ENCODE data around the gene AGTRAP. TPM values are rescaled to one million over a fixed set of nuclear protein-coding genes. Genes with fewer than 3 reads are reported as not detected.
A peak's percentile ranks its signal among the peaks of the same experiment; 100 is the strongest.

The AGTRAP gene
- polyA plus RNA-seq, 3 donors from 2014 or later: 319 to 591 (median 324) TPM

DNA sequence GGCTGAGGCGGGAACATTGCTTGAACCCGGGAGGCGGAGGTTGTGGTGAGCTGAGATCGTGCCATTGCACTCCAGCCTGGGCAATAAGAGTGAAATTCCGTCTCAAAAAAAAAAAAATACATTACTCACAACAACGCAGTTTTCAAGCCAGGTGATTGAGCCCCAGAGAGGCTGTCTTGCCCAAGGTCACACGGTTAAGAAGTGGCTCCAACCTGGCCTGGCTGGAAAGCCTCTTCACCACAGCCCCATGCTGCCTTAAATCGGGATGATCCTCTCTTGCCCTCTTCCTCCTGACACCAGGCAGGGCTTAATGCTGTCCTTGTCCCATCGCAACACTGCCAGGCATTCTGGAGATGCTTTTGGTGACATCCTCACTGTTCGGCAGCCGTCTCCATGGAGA, 22.8 kb upstream of the AGTRAP start:
- H3K36me3 Mint-ChIP-seq: no peaks in the 10 kb centered on the region
- no peak overlapping the region for H3K4me3 Mint-ChIP-seq
- DNase-seq: no peak
- no peak overlapping the region for H3K27ac Mint-ChIP-seq
- H3K27me3 Mint-ChIP-seq (ENCODE audit: low read depth in 3 of 3): no peaks in the 10 kb centered on the region
- H3K9me3 Mint-ChIP-seq: no peaks in the 10 kb centered on the region
- H3K4me1 Mint-ChIP-seq: peaks cover 0 to 2% of the 10 kb centered on the region in 2 donors

DNA sequence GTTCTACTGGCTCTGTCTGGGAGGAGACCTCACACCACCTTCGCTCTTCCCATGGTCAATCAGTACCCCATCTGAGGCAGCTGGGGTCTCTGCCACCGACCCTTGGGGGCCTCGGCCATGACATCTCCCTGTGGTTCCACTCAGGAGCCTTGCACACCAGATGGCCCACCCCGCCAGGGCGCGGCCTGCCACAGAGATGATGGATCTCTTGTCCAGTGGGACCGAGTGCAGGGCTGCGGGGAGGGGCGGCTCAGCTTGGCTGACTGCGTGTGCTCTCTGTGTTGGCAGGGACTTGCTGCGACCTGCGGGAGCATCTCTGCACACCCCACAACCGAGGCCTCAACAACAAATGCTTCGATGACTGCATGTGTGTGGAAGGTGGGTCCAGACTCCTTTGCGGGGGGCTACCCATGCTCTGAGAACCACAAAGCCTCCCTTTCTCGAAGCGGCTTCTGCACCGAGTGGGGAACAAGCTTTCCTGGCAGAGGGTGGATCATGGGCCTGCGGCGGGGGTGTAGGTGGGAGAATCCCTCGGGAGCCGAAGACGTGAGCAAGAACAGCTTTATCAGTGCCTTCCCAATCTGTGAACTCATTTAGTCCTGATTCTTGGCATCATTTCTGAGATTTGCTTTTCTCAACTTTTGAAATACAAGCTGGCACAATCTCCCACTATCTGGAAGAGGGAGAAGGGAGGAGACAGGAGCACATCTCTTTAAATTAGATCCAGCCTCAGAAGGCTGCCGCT, 20.9 kb upstream of the AGTRAP start:
- peaks cover 16 to 17% of the 10 kb centered on the region in 2 donors for H3K4me1 Mint-ChIP-seq
- no peak for DNase-seq
- H3K27me3 Mint-ChIP-seq (ENCODE audit: low read depth in 3 of 3): peaks cover 0 to 4% (median 4%) of the 10 kb centered on the region in 3 donors
- H3K4me3 Mint-ChIP-seq: no peak overlapping the region
- no peaks in the 10 kb centered on the region for H3K36me3 Mint-ChIP-seq
- H3K9me3 Mint-ChIP-seq: no peaks in the 10 kb centered on the region
- no peak overlapping the region for H3K27ac Mint-ChIP-seq

DNA sequence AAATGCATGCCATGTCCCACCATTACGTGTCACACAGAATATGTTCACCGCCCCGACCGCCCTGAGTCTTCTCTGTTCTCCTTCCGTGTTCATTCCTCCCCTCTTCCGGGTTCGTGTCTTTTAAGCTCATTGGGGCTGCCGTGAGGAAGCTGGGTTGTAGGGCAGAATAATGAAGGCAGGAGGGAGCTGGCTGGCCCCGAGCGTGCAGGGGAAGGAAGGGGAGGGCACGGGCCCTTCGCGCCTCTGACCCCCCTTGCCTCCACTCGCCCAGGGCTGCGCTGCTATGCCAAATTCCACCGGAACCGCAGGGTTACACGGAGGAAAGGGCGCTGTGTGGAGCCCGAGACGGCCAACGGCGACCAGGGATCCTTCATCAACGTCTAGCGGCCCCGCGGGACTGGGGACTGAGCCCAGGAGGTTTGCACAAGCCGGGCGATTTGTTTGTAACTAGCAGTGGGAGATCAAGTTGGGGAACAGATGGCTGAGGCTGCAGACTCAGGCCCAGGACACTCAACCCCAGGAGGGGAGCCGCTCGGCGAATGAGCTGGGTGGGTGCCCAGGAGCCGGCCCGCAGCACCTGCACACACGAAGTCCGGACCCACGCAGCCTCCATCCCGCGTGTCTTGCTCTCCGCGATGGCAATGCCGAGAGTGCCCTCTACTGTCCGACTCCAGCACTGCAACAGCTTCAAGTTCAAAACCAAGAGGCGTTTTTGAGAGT, 16.5 kb upstream of the AGTRAP start:
- DNase-seq: peak; percentile 83 to 87 (median 85)
- Mint-ChIP-seq H3K36me3 (no peaks in the 10 kb centered on the region), H3K27me3 (ENCODE audit: low read depth in 3 of 3) (peaks cover 0 to 4% (median 4%) of the 10 kb centered on the region in 3 donors), H3K4me3 (peak overlapping the region; percentile 79 to 88 (median 81)), H3K27ac (peak overlapping the region; percentile 91 to 98 (median 95)), H3K9me3 (no peaks in the 10 kb centered on the region), H3K4me1 (peaks cover 18 to 25% of the 10 kb centered on the region in 2 donors)

DNA sequence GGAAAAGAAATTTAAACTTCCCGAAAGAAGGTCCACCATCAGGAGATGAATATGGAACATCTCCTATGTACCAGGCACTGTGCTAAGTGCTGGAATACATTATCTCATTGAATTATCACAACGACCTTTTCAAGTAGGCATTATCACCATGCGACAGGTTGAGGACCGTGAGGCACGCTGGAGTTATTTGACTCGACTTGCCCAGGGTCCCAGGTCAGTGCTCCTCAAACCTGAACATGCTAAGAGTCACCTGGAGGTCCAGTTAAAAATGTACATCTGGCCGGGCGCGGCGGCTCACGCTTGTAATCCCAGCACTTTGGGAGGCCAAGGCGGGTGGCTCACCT, 15.9 kb upstream of the AGTRAP start:
- Mint-ChIP-seq H3K9me3 (no peaks in the 10 kb centered on the region), H3K27me3 (ENCODE audit: low read depth in 3 of 3) (peaks cover 0 to 4% (median 4%) of the 10 kb centered on the region in 3 donors), H3K4me3 (peak overlapping the region; percentile 79 to 88 (median 81)), H3K4me1 (peaks cover 18 to 29% of the 10 kb centered on the region in 2 donors), H3K27ac (peak overlapping the region; percentile 91 to 98 (median 95)), H3K36me3 (no peaks in the 10 kb centered on the region)
- DNase-seq: no peak

DNA sequence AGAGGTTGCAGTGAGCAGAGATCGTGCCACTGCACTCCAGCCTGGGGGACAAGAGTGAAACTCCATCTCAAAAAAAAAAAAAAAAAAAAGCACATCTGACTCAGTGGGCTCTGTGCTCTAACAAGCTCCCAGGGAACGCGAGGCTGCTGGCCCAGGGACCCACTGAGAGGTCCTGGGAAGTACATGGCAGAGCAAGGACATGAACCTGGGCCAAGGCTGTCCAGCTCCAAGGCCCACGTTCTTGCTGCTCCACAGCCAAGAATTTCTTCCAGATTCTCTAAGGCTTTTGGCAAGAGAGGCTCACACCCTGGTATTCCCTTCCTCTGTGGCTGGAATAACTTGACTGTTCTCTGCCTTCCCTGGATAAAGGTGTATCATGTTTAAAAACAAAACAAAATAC, 15.4 kb upstream of the AGTRAP start:
- H3K4me3 Mint-ChIP-seq: peak overlapping the region in 2 of 5 donors; percentile 7 to 79
- peaks cover 18 to 34% of the 10 kb centered on the region in 2 donors for H3K4me1 Mint-ChIP-seq
- H3K27me3 Mint-ChIP-seq (ENCODE audit: low read depth in 3 of 3): peaks cover 2 to 5% (median 4%) of the 10 kb centered on the region in 3 donors
- no peak overlapping the region for H3K27ac Mint-ChIP-seq
- no peak for DNase-seq
- H3K36me3 Mint-ChIP-seq: no peaks in the 10 kb centered on the region
- no peaks in the 10 kb centered on the region for H3K9me3 Mint-ChIP-seq

DNA sequence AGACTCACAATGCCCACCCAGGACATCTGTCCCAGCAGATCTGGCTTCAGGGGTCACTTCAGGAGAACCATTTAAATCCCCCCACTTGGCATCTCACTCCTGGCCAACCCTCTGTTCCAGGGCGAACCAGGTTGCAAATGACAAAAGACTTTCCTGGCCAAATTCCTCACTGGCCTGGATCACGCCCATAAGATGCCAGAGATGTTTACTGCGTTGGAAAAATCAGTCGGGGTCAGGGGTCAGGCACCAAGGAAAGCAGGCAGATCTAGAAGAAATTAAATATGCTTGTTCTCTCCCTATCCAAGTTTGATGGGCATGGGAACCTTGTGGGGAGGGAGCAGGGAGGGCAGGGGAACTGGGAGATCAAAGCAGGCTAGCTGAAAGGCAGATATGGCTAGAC, 14.6 kb upstream of the AGTRAP start:
- Mint-ChIP-seq H3K27me3 (ENCODE audit: low read depth in 3 of 3) (peaks cover 2 to 5% (median 4%) of the 10 kb centered on the region in 3 donors), H3K27ac (peak overlapping the region in 1 of 6 donors; percentile 49), H3K4me1 (peaks cover 18 to 37% of the 10 kb centered on the region in 2 donors), H3K36me3 (no peaks in the 10 kb centered on the region), H3K4me3 (no peak overlapping the region), H3K9me3 (no peaks in the 10 kb centered on the region)
- DNase-seq: no peak

DNA sequence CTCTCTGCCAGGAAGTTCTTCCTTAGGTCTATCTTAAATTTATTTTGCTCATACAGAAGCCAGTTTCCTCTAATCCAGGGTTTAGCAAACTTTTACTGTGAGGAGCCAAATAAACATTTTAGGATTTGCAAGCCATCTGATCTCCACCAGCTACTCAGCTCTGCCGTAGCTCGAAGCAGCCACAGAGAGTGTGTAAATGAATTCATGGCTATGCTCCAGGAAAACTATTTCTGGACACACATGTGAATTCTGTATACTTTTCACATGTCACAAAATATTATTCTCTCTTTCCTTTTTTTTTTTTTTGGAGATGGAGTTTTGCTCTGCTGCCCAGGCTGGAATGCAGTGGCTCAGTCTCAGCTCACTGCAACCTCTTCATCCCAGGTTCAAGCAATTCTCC, 13.4 kb upstream of the AGTRAP start:
- Mint-ChIP-seq H3K27me3 (ENCODE audit: low read depth in 3 of 3) (peaks cover 2 to 5% (median 4%) of the 10 kb centered on the region in 3 donors), H3K4me3 (no peak overlapping the region), H3K9me3 (no peaks in the 10 kb centered on the region), H3K36me3 (no peaks in the 10 kb centered on the region), H3K27ac (no peak overlapping the region), H3K4me1 (peaks cover 18 to 38% of the 10 kb centered on the region in 2 donors)
- no peak for DNase-seq

DNA sequence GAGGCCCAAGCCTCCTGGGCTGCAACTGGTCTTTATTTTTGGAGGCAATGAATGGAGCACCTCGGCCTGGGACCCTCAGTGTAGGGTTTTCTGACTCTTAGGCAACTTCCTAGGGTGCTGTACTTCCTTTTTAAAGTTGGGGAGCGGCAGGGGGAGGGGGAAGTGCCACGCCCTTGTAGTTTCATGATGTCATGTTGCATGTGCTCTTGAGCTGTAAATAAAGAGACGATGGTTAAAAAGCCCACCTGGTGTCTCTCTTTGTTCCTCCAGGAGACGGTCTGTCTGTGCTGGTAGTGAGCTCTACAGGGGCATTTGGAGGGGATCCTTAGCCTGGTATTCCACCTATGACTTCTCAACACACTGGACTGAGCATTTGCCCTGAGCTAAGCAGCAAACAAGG, 10.3 kb upstream of the AGTRAP start:
- H3K36me3 Mint-ChIP-seq: no peaks in the 10 kb centered on the region
- H3K4me1 Mint-ChIP-seq: peaks cover 18 to 46% of the 10 kb centered on the region in 2 donors
- peaks cover 2 to 9% (median 3%) of the 10 kb centered on the region in 3 donors for H3K27me3 Mint-ChIP-seq (ENCODE audit: low read depth in 3 of 3)
- H3K4me3 Mint-ChIP-seq: no peak overlapping the region
- no peak for DNase-seq
- H3K9me3 Mint-ChIP-seq: no peaks in the 10 kb centered on the region
- no peak overlapping the region for H3K27ac Mint-ChIP-seq

DNA sequence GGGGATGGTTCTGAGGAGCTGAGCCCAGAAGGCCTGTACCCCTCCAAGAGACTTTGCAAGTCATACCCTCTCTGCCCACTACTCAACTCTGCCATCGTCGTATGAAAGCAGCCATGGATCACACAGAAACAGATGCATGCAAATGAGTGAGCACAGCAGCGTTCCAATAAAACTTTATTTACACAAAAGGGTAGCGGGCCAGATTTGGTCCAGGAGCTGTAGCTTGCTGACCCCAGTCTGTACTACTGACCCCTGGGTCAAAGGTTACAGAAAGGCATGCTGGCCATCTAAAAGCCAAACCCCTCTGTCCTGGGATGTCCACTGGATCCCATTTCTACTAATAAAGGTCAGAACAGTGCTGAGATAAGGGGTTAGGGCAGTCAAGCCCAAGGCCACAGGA, 8.8 kb upstream of the AGTRAP start:
- peaks cover 2 to 9% (median 3%) of the 10 kb centered on the region in 3 donors for H3K27me3 Mint-ChIP-seq (ENCODE audit: low read depth in 3 of 3)
- DNase-seq: no peak
- H3K36me3 Mint-ChIP-seq: no peaks in the 10 kb centered on the region
- H3K4me3 Mint-ChIP-seq: no peak overlapping the region
- H3K4me1 Mint-ChIP-seq: peaks cover 31 to 58% of the 10 kb centered on the region in 2 donors
- no peak overlapping the region for H3K27ac Mint-ChIP-seq
- no peaks in the 10 kb centered on the region for H3K9me3 Mint-ChIP-seq

DNA sequence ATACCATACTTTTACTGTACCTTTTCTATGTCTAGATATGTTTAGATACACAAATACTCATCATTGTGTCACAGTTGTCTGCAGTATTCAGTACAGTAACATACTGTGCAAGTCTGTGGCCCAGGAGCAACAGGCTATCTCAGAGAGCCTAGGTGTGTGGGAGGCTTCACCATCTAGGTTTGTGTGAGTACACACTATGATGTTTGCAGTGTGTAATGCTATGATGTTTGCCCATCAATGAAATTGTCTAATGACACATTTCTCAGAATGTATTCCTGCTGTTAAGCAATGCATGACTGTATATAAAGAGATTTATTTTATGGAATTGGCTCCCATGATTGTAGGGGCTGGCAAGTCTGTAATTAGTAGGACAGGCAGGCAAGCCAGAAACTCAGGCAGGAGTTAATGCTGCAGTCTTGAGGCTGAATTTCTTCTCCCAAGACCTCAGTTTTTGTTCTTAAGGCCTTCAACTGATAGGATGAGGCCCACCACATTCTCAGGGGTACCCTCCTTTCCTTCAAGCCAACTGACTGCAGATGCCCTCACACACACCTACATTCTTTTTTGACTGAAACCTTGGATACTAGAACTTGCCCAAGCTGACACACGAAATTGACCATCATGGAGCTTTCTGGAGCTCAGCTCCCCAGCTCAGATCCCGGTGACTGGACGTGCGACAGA, 7.7 kb upstream of the AGTRAP start:
- no peaks in the 10 kb centered on the region for H3K9me3 Mint-ChIP-seq
- peak overlapping the region in 2 of 5 donors; percentile 3 to 6 for H3K4me3 Mint-ChIP-seq
- H3K27ac Mint-ChIP-seq: no peak overlapping the region
- DNase-seq: no peak
- peaks cover 43 to 69% of the 10 kb centered on the region in 2 donors for H3K4me1 Mint-ChIP-seq
- H3K27me3 Mint-ChIP-seq (ENCODE audit: low read depth in 3 of 3): peaks cover 2 to 9% (median 3%) of the 10 kb centered on the region in 3 donors
- H3K36me3 Mint-ChIP-seq: no peaks in the 10 kb centered on the region

DNA sequence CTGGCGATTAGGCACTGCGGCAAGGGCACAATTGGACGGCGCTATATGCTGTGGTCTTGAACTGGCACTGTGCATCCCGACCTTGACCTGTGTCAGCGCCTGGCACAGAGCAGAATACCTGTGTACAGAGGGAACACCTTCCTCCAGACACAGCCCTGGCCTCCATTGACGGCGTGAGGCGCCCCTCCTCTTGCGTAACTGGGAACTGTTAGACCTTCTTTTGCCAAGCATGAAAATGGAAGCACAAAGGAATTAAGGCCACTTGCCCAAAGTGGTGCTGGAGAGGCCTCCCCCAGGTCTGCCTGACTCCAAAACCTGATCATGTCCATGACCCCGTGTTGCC, 6.8 kb upstream of the AGTRAP start:
- H3K4me3 Mint-ChIP-seq: peak overlapping the region in 4 of 5 donors; percentile 8 to 94 (median 86)
- no peak for DNase-seq
- H3K36me3 Mint-ChIP-seq: no peaks in the 10 kb centered on the region
- H3K27ac Mint-ChIP-seq: peak overlapping the region; percentile 84 to 97 (median 95)
- no peaks in the 10 kb centered on the region for H3K9me3 Mint-ChIP-seq
- peaks cover 3 to 9% (median 4%) of the 10 kb centered on the region in 3 donors for H3K27me3 Mint-ChIP-seq (ENCODE audit: low read depth in 3 of 3)
- peaks cover 44 to 75% of the 10 kb centered on the region in 2 donors for H3K4me1 Mint-ChIP-seq

DNA sequence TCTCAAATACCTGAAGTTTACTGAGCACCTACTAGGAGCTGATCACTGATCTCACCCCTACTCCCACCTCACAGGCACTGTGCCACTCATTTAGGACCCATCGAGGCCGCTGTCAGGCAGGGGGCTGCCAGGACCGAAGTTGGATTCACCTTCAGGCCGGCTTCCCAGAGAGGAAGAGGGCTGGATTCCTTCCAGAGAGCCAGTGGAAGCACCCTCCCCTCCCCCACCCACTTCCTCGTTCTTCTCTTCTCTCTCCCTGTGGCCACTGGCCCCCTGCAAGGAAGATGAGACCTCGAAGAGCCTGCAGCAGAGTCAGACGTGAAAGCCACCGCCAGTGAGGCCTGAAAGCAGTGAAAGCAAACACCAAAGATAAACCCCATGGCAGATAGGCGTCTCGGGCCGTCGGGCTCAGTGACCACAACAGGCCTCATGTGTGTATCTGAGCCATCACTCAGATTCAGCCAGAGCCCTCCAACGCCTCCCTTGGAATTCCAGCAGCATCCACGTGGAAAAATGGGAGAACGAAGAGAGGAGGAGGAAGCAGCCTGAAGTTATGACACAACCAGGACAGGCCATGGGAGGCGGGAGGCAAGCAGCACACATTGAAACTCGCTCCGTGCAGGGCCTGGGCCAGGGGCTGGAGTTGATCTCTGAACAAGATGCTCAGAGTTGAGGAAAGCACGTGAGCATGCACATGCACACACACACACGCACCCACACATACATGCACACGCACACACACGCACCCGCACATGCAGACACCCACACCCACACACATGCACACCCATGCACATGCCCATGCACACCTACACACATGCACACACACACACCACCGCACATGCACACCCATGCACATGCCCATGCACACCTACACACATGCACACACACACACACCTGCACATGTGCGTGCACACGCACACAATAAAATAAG, 6.2 kb upstream of the AGTRAP start:
- Mint-ChIP-seq H3K4me3 (peak overlapping the region; percentile 83 to 94 (median 87)), H3K27me3 (ENCODE audit: low read depth in 3 of 3) (peaks cover 3 to 9% (median 4%) of the 10 kb centered on the region in 3 donors), H3K9me3 (no peaks in the 10 kb centered on the region), H3K27ac (peak overlapping the region; percentile 84 to 97 (median 95)), H3K4me1 (peaks cover 44 to 73% of the 10 kb centered on the region in 2 donors), H3K36me3 (no peaks in the 10 kb centered on the region)
- no peak for DNase-seq

DNA sequence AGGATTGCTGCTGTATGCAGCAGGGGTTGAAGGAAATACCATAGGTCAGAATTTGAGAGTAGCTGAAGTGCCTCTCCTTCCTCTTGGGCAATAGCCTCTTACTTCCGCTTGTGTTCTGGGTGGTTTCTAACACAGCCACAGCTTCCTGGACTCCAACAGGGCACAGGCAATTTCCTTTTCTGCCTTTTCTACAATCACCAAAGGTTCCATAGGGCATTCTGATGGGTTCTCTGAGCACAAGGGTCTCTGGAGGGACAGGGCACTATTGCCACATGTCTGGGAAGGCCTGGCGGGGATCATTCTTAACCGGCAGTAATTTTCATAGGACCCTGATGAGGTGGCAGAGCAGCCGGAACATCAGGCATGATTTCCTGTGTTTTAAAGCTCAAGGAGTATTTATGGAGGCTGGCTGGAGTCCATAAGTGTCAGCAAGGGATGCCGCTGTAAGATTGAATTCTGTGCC, 5.5 kb upstream of the AGTRAP start:
- no peaks in the 10 kb centered on the region for H3K9me3 Mint-ChIP-seq
- peaks cover 1 to 10% (median 3%) of the 10 kb centered on the region in 3 donors for H3K27me3 Mint-ChIP-seq (ENCODE audit: low read depth in 3 of 3)
- peak; percentile 73 to 74 (median 74) for DNase-seq
- H3K4me3 Mint-ChIP-seq: peak overlapping the region; percentile 83 to 94 (median 87)
- peak overlapping the region; percentile 84 to 97 (median 94) for H3K27ac Mint-ChIP-seq
- no peaks in the 10 kb centered on the region for H3K36me3 Mint-ChIP-seq
- peaks cover 48 to 70% of the 10 kb centered on the region in 2 donors for H3K4me1 Mint-ChIP-seq

Data from immature natural killer cell (primary cell).